Breast epithelium (tissue), 3 donors: ENCODE measurements around the gene TMEM229B.

Source experiments
- CTCF ChIP-seq, 3 donors: fragments of 450-650 bp; IDR thresholded peaks; one replicate each; pipeline ENCODE4 v1.5.1; 2016 to 2017; ENCODE audit warnings: antibody characterized with exemption in 3 of 3, mild to moderate bottlenecking in 3 of 3, moderate library complexity in 3 of 3
- POLR2A ChIP-seq: fragments of 450-650 bp; IDR thresholded peaks from one replicate; pipeline ENCODE4 v1.6.1; 2016; ENCODE audit warnings: antibody characterized with exemption, mild to moderate bottlenecking, moderate library complexity
- POLR2AphosphoS5 ChIP-seq, 3 donors: sonication (generic); formaldehyde crosslinking; IDR thresholded peaks; one replicate each; pipeline ENCODE4 v1.6.1; 2017; ENCODE audit warnings: antibody characterized with exemption in 3 of 3

GRCh38 chr14:67523764-67524633 is 35.5 kb upstream of the TMEM229B start:
- no peak for TF ChIP-seq POLR2AphosphoS5 (IDR thresholded peaks at IDR 0.05)
- no peak for TF ChIP-seq CTCF (IDR thresholded peaks at IDR 0.05)
- TF ChIP-seq POLR2A, result no peak
